Liver (tissue), 3 donors: Measurements from ENCODE around the gene OR51E2.

Experiments used
- FOXA1 ChIP-seq: IDR thresholded peaks from 2 replicates; pipeline ENCODE4 v1.6.1; 2016; ENCODE audit warnings: antibody characterized with exemption
- RAD21 ChIP-seq, 2 donors: IDR thresholded peaks; 2 replicates each; pipeline ENCODE4 v1.6.1; 2016; ENCODE audit warnings: antibody characterized with exemption in 2 of 2, mild to moderate bottlenecking in 2 of 2
- TAF1 ChIP-seq: conservative IDR thresholded peaks from 2 replicates; pipeline ENCODE4 v1.6.1; 2016; ENCODE audit warnings: antibody characterized with exemption, mild to moderate bottlenecking
- TF ChIP-seq, protein P1 (sequence below): fragments of 150-350 bp; IDR thresholded peaks from 2 replicates; pipeline ENCODE4 v1.5.1; 2017; ENCODE audit warnings: improper control_type of control experiment, low read depth, low read length; ENCODE audit not compliant: missing input control
- TF ChIP-seq, protein P2 (sequence below): IDR thresholded peaks from 2 replicates; pipeline ENCODE4 v1.6.1; 2016; ENCODE audit warnings: antibody characterized with exemption
- donor health status: healthy.
- donor health status: healthy.

DNA sequence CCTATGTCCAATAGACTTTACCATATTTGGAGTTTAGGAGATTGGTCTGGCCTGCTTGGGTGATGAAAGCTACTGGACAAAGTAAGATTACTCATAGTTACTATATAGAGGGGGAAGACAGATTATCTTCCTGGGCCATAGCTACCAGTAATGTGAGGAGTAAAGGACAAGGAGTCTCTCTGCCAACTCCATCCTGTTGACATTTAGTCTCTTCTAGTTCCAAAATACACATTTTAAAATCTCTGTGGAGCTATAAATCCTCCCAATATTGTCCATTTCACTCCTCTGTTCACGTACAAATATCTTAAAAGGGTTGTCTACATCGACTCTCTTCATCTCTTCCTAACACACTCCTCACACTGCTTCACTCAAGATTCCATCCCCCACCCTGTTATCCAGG lies 61.5 kb downstream of the OR51E2 start:
- TF ChIP-seq, protein P1, sequence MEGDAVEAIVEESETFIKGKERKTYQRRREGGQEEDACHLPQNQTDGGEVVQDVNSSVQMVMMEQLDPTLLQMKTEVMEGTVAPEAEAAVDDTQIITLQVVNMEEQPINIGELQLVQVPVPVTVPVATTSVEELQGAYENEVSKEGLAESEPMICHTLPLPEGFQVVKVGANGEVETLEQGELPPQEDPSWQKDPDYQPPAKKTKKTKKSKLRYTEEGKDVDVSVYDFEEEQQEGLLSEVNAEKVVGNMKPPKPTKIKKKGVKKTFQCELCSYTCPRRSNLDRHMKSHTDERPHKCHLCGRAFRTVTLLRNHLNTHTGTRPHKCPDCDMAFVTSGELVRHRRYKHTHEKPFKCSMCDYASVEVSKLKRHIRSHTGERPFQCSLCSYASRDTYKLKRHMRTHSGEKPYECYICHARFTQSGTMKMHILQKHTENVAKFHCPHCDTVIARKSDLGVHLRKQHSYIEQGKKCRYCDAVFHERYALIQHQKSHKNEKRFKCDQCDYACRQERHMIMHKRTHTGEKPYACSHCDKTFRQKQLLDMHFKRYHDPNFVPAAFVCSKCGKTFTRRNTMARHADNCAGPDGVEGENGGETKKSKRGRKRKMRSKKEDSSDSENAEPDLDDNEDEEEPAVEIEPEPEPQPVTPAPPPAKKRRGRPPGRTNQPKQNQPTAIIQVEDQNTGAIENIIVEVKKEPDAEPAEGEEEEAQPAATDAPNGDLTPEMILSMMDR = no peak
- TF ChIP-seq, protein P2, sequence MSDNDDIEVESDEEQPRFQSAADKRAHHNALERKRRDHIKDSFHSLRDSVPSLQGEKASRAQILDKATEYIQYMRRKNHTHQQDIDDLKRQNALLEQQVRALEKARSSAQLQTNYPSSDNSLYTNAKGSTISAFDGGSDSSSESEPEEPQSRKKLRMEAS = no peak
- no peak for TF ChIP-seq FOXA1
- TF ChIP-seq TAF1 = no peak
- TF ChIP-seq RAD21 (IDR thresholded peaks at IDR 0.05) = no peak
